ENCODE measurements around the gene SNRPE.
A peak's percentile ranks its signal among the peaks of the same experiment; 100 is the strongest.
"Not testable (repeated sequence)": the region's sequence is repeated elsewhere in the genome, so short reads cannot be mapped to it uniquely, and the experiment has no call there.

The SNRPE gene

GRCh38 chr1:203861379-203862184 is at the start of gene SNRPE:
Gene SNRPE (plus strand): TSS chr1:203861599. CDS start chr1:203861660, 61 bp downstream.
- DNase-seq (ENCODE audit: low read depth in 2 of 2, low spot score in 1 of 2), result peak; percentile 84 to 92

GRCh38 chr1:203813581-203814341 is 47.6 kb upstream of the SNRPE start:
- no peak for DNase-seq (ENCODE audit: low read depth in 2 of 2, low spot score in 1 of 2)

GRCh38 chr1:203818399-203818798 is 43.0 kb upstream of the SNRPE start:
- DNase-seq (ENCODE audit: low read depth in 2 of 2, low spot score in 1 of 2), result no peak

- no peak for DNase-seq (ENCODE audit: low read depth in 2 of 2, low spot score in 1 of 2)
Observed at GRCh38 chr1:203823306-203823705, 38.1 kb upstream of the SNRPE start.

GRCh38 chr1:203826175-203826574 is 35.2 kb upstream of the SNRPE start:
- no peak for DNase-seq (ENCODE audit: low read depth in 2 of 2, low spot score in 1 of 2)

- no peak for DNase-seq (ENCODE audit: low read depth in 2 of 2, low spot score in 1 of 2)
Observed at GRCh38 chr1:203828002-203828401, 33.4 kb upstream of the SNRPE start.

- no peak for DNase-seq (ENCODE audit: low read depth in 2 of 2, low spot score in 1 of 2)
Observed at GRCh38 chr1:203828503-203828902, 32.9 kb upstream of the SNRPE start.

GRCh38 chr1:203829247-203829646 is 32.2 kb upstream of the SNRPE start:
- DNase-seq (ENCODE audit: low read depth in 2 of 2, low spot score in 1 of 2), result not testable (repeated sequence)

- DNase-seq (ENCODE audit: low read depth in 2 of 2, low spot score in 1 of 2), result no peak
Observed at GRCh38 chr1:203835476-203835875, 25.9 kb upstream of the SNRPE start.

- no peak for DNase-seq (ENCODE audit: low read depth in 2 of 2, low spot score in 1 of 2)
Observed at GRCh38 chr1:203839081-203839480, 22.3 kb upstream of the SNRPE start.

- DNase-seq (ENCODE audit: low read depth in 2 of 2, low spot score in 1 of 2), result no peak
Observed at GRCh38 chr1:203840208-203840808, 21.1 kb upstream of the SNRPE start.

- no peak for DNase-seq (ENCODE audit: low read depth in 2 of 2, low spot score in 1 of 2)
Observed at GRCh38 chr1:203842559-203842876, 18.9 kb upstream of the SNRPE start.

- no peak for DNase-seq (ENCODE audit: low read depth in 2 of 2, low spot score in 1 of 2)
Observed at GRCh38 chr1:203843435-203843834, 18.0 kb upstream of the SNRPE start.

- not testable (repeated sequence) for DNase-seq (ENCODE audit: low read depth in 2 of 2, low spot score in 1 of 2)
Observed at GRCh38 chr1:203853112-203853511, 8.3 kb upstream of the SNRPE start.

- no peak for DNase-seq (ENCODE audit: low read depth in 2 of 2, low spot score in 1 of 2)
Observed at GRCh38 chr1:203858055-203858454, 3.3 kb upstream of the SNRPE start.

- DNase-seq (ENCODE audit: low read depth in 2 of 2, low spot score in 1 of 2), result no peak
Observed at GRCh38 chr1:203858975-203859374, 2.4 kb upstream of the SNRPE start.

- no peak for DNase-seq (ENCODE audit: low read depth in 2 of 2, low spot score in 1 of 2)
Observed at GRCh38 chr1:203860396-203861025, 888 bp upstream of the SNRPE start.

GRCh38 chr1:203867802-203868201 is 6.4 kb downstream of the SNRPE start:
- DNase-seq (ENCODE audit: low read depth in 2 of 2, low spot score in 1 of 2), result no peak

GRCh38 chr1:203870245-203870644 is 8.8 kb downstream of the SNRPE start:
- DNase-seq (ENCODE audit: low read depth in 2 of 2, low spot score in 1 of 2), result no peak

GRCh38 chr1:203871114-203871880 is 9.9 kb downstream of the SNRPE start:
- DNase-seq (ENCODE audit: low read depth in 2 of 2, low spot score in 1 of 2), result no peak

- no peak for DNase-seq (ENCODE audit: low read depth in 2 of 2, low spot score in 1 of 2)
Observed at GRCh38 chr1:203873094-203873493, 11.7 kb downstream of the SNRPE start.
